Measurements from ENCODE around the gene ATXN7L1.

Gene ATXN7L1

DNA sequence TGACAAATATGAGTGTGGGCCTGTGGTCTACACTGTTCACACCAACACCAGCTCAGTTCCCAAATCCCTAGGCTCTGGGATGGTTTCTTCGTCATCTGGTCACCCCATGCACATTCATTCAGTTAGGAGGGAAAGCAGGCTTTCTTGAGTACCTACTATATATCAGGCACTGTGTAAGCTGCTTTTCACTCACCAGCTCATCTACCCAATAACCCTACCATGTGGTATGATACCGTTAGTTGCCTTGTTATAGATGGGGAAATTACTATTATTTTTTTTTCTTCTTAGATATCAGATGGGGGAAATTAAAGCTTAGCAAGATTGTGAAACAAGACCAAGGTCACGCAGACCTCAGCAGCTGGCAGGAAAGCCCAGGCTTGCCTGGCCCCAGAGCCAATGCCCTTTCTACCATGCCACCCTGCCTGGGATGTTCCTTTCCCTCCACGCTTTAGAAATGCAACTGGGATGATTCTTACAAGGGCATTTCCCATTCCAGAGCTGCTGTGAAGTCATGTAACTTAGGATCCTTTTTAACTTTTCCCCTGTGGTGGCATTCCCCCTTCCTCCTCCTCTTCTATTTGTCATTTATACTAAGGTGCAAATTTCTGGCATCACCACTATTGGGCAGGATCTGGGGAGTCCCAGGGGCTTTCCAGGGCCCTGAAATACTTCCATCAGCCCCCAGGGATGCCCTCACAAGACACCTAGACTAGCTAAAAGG is 202.0 kb downstream of the ATXN7L1 start:
- in situ Hi-C loops (cut with MboI; ENCODE audit: low pct_unique_long_range_greater_than_20kb, low sequenced_read_pairs), result loop anchor here (25.0 kb wide), 1 partner anchor 363 kb away; no protein-coding TSS in a partner anchor
- no peak for DNase-seq

DNA sequence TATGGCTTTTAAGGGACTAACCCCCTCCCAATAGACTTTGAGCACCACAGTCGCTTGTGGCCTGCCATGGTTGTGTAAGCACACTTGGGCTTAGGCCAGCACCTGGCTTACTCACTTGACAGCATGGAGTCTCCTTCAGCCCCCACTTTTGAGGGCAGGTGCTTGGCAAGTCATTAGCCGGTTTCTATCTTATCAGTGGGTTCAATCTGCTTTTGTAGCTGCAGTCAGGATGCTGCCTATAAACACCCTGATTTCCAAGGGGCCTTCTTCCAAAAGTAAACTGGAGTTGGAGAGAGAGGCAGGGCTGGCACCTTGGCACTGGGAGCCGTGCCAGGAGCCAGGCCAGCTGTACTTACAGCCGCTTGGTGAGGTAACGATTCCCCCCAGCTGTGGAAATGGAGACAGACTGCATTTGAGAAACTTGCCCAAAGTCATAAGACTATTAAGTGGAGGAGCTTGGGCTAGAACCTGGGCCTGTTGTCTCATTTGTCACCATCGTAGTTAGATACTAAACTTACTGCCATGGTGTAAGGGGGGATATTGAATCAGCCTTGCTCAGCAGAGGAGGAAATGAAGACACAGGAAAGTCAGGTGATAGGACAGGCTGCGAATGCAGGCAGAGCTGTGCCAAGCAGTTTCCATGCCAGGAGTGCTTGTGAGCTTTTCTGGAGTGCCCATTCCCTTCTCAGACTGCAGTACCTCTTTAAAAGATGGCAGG is 202.9 kb downstream of the ATXN7L1 start:
- in situ Hi-C loops (cut with MboI; ENCODE audit: low pct_unique_long_range_greater_than_20kb, low sequenced_read_pairs), result loop anchor here (25.0 kb wide), 1 partner anchor 364 kb away; no protein-coding TSS in a partner anchor
- no peak for DNase-seq

DNA sequence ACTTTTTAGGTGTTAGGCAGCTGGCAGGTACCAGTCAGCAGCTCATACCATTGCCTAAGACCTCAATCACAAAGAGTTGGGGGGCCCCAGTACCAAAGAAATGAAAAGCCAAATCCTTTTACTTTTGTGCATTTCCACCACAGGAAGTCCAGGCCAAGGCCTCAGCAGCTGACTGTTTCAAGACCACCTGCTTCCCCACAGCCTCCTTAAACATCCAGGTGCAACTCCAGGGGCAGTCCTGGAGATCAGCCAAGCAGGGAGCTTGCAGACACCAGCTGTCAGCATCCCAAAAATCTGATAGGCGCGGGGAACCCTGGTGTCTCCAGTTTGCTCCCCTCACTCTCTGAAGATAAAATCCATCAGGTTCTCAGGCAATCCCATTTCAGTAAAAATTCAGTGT is 203.6 kb downstream of the ATXN7L1 start:
- in situ Hi-C loops (cut with MboI; ENCODE audit: low pct_unique_long_range_greater_than_20kb, low sequenced_read_pairs), result loop anchor here (25.0 kb wide), 1 partner anchor 364 kb away; no protein-coding TSS in a partner anchor
- DNase-seq, result no peak

DNA sequence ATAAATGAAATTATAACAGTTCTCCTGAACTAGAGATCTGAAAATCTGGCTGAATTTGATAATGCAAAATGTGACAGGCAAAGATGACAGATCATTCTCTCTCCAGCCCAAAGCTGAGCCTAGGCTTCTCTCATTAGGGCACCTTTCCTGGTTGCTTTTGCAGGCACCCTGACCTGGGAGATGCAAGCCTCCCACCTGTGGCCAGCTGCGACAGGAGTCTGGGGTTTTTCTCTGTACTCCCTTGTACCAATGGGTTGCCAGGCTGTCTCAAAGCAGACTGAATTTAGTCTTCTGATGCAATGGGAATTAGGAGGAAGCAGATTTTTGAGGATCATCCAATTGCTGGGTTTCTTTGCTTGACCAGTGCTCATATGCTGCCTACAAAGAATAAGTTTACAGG is 210.1 kb downstream of the ATXN7L1 start:
- in situ Hi-C loops (cut with MboI; ENCODE audit: low pct_unique_long_range_greater_than_20kb, low sequenced_read_pairs), result loop anchor here (25.0 kb wide), 1 partner anchor 371 kb away; no protein-coding TSS in a partner anchor
- no peak for DNase-seq

DNA sequence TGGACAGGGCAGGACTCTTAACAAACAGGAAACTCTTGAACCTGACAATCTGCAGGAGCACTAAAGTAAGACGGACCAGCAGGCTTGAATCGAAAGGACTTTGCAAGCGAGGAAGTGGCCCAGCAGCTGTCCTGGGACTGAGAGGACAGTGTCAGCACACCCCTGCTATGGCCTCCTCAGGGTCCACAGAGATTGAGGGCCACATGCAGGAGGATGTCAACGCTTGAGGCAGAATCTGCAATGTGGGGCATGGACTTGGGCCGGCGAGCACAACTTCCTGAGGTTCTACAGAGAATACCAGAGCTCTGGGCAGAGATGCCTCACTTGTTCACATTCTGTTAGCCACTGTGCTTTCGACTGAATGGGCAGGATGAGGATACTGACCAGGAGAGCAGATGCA is 210.7 kb downstream of the ATXN7L1 start:
- in situ Hi-C loops (cut with MboI; ENCODE audit: low pct_unique_long_range_greater_than_20kb, low sequenced_read_pairs), result loop anchor here (25.0 kb wide), 1 partner anchor 372 kb away; no protein-coding TSS in a partner anchor
- DNase-seq, result no peak

DNA sequence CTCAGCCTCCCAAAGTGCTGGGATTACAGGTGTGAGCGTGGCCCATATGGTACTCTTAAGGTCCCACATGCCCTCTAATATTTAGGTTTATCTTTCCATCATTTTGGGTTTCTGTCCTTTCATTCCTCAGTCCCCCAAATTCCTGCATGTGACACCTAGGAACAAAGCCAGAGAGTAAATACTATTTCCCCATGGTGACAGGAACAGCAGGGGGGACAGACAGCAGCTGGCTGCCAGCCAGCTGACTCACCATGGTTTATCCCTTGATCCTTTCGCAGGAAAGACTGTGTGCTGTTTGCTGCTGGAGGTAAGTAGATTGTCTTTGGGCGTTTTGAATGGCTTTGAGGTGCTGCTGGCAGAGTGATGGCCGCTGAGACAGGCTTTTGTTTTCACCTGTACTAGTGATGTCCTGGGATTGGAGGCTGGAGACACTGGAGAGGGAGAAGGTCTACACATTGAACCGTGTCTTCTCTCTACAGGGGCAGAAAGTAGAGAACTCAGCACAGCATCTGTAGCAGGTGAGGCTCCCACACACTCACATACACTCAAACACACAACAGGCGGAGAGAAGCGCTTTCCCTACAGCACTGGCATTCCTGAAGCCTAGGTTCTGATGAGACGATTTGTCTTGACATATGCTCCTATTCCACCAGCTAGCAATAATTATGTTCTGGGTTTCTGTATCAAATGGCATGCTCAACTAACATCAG is 211.4 kb downstream of the ATXN7L1 start:
- in situ Hi-C loops (cut with MboI; ENCODE audit: low pct_unique_long_range_greater_than_20kb, low sequenced_read_pairs), result loop anchor here (25.0 kb wide), 1 partner anchor 372 kb away; no protein-coding TSS in a partner anchor
- peak; percentile 68 for DNase-seq

DNA sequence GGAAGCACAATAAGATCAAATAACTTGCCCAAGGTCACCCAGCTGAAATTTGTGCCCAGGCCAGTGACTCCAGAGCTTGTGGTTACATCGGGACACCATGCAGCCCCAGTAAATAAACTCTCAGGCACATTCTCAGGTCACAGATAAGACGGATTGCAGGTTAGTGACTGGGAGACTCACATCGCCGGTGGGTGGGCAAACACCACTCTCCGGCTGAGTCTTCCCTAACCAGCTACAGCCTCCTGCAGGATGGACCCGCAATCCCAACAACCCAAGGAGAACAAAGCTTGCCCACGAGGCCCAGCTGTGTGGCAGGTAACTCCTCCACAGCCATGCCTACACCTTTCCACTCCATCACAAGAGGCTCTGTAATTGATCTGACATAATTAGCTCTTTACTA is 213.4 kb downstream of the ATXN7L1 start:
- no peak for DNase-seq
- in situ Hi-C loops (cut with MboI; ENCODE audit: low pct_unique_long_range_greater_than_20kb, low sequenced_read_pairs), result loop anchor here (25.0 kb wide), 1 partner anchor 374 kb away; no protein-coding TSS in a partner anchor

DNA sequence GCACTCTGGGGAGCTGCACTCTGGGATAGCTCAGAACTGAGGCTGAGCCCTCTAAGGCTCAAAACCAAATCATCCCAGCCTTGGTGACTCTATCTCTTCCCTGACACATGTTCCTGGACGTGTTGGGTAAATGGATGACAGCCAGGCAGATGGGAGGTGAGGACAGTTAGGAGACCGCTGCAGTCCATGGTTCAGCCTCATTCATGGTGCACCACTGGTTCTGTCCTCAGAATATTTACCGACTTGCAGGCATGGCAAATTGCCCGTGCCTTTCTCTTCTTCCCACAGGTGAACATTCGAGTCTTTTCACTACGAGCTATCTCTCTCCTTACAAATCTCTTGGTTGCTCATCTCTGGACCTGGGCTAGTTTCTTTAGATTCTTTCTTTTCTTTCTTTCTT is 214.8 kb downstream of the ATXN7L1 start:
- DNase-seq, result no peak
- in situ Hi-C loops (cut with MboI; ENCODE audit: low pct_unique_long_range_greater_than_20kb, low sequenced_read_pairs), result loop anchor here (25.0 kb wide), 1 partner anchor 376 kb away; no protein-coding TSS in a partner anchor

DNA sequence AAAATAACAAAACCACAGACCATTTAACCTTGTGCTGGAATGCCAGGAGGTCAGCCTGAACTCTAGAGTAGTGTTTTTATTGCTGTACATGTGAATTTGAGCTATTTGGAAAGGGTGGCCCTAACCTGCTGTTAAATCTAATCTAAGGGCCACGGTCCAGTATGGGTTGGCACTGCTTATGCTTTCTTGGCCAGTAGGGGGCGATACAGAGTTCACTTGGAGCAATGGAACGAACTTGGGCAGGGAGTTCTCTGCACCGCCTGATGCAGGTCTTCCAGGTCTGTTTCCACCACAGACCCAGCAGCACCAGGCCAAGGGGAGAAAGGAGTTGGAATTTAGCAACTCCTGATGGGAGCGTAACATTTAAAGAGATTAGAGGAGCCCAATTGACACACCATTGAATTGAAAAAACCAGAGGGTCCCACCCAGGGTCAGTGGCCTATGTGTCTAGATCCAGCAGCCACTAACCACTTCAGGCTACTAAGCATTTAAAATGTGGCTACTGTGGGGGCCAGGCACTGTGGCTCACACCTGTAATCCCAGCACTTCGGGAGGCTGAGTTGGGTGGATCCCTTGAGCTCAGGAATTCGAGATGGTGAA is 219.4 kb downstream of the ATXN7L1 start:
- in situ Hi-C loops (cut with MboI; ENCODE audit: low pct_unique_long_range_greater_than_20kb, low sequenced_read_pairs), result loop anchor here (25.0 kb wide), 1 partner anchor 380 kb away; no protein-coding TSS in a partner anchor
- DNase-seq, result peak; percentile 58

DNA sequence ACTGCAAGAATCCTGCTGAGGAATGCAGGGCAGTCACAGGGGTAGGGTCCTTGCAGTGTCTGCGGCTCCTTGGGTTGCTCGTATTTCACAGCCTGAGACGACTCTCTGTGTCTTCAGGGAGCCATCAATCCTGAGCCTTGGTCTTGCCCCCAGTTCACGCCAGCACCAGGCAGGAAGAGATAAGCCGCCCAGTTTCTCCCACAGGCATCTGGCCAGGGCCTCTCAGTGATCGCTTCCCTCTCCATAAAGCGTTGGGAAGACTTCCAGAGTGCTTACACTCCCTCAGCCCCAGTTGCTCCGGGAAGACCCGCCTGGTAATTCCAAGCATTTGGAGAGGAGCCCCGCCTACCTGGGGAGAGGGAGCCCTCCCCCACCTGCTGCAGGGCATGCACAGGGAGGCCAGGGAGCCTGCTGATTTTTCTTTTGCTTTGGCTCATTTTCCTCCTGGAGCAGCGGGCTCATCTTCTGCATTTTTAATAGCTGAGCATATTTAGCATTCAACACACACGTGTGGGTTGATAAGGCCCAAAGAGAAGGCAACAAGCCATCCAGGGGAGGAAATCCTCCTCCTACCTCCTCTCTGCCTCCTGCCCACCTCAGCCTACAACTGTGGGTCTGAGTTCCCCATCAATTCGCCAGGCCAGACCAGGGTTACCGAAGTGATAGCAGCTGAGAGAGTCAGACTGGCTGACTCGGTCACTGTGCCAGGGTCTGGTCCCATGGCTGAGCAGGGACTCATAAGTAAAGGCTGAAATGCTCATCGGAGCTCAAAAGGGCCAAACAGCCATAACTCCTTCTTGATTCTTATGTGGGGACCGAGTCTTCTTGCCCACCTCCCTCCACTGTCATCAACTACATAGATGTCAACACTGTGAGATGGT is 220.7 kb downstream of the ATXN7L1 start:
- in situ Hi-C loops (cut with MboI; ENCODE audit: low pct_unique_long_range_greater_than_20kb, low sequenced_read_pairs), result loop anchor here (25.0 kb wide), 1 partner anchor 382 kb away; no protein-coding TSS in a partner anchor
- no peak for DNase-seq

DNA sequence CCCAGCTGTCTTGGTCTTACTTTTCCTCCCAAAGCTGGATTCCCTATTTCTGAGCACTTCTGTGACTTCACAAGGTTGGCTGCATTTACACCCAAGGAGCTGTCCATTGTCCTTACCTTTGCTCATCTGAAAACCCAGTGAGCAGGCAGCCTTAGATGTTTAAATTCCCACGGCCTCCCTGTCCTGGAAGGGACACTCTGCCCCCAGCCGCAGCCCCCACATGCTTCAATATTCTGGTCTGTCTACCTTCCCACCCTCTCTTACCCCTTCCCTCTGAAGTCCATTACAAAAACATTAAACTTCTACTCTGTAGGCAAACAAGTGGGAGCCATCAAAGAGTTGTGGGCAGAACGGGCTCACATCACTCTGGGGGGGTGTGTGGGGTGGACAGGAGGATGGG is 221.3 kb downstream of the ATXN7L1 start:
- in situ Hi-C loops (cut with MboI; ENCODE audit: low pct_unique_long_range_greater_than_20kb, low sequenced_read_pairs), result loop anchor here (25.0 kb wide), 1 partner anchor 382 kb away; no protein-coding TSS in a partner anchor
- no peak for DNase-seq

DNA sequence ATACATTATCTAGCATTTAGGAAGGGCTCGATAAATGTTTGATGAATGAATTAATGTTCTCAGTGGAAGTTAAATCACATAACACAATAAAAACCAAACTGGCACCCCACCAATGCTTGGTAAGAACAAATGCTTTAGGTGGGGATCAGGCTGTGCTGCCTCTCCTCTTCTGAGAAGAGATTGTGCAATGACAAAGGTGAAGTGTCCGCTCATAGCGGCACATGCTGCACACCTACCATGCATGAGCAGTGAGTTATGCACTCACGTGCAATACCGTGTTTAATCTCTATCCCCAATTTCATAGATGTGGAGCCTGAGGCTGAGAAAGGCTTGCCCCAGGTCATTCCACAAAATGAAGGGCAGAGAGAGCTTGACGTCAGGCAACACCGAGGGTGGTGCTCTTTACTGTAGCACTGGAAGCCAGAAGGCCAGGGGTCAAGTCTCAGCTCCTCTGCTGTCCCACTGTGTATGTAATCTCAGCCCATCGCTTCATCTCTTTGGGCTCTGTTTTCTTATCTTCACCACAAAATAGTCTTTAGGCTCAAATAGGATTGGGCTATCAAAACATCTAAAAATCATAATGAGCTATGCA is 222.2 kb downstream of the ATXN7L1 start:
- in situ Hi-C loops (cut with MboI; ENCODE audit: low pct_unique_long_range_greater_than_20kb, low sequenced_read_pairs), result loop anchor here (25.0 kb wide), 1 partner anchor 383 kb away; no protein-coding TSS in a partner anchor

DNA sequence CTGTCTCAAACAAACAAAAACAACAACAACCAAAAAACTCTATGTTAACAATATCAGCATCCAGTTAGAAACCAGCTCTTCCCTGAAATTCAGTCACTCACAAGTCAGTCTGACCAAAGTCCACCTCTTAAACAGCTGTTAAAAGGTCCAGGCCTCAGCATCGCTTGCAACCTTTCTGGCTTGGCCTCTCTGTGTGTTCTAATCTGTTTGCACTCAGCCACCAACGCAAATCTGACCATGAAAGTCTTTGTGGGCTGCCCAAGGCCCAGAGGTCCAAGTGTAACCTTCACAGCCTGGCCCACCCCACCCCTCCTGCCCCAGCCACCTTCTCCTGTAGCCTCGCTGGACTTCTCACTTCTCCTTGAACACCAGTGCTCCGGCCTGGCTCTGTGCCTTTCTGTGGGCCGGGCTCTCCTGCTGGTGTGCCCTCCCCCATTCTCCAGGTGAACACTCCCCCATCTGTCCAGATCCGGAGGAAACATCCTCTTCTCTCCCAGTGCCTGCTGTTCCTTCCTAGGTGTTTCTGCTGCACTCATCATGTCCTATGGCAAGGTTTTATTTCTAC is 222.9 kb downstream of the ATXN7L1 start:
- no peak for DNase-seq
- in situ Hi-C loops (cut with MboI; ENCODE audit: low pct_unique_long_range_greater_than_20kb, low sequenced_read_pairs), result loop anchor here (25.0 kb wide), 1 partner anchor 384 kb away; no protein-coding TSS in a partner anchor

More for the DNA sequence above, 222.2 kb downstream of the ATXN7L1 start:
- DNase-seq, result no peak

DNA sequence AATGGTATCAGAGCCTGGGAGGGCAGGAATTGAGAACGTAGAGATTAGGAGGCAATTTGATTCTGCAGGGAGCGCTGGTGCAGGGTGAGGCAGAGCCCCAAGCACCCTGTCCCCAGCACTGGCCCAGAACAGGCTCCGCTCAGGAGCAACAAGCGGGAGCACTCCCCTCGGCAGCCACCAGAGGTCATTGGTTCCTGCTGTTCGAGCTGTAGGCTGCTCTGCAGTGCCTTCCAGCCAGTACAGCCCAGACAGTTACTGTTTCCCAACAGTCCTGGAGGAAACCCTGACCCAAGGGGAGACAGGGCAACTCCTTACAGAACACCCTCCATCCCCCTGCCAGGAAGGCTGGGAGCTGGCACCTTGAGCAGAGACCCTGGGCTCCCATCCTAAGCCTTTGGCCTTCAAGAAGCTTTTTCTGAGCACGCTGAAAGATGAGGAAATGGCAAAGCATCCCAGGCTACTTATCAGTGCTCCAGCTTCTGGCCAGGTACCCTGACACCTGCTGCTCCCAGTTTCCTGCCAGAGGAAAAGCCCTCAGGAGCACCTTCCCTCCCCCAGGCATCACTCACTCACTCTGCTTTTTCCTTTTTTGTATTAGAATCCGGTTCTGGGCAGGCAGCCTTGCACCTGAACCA is 223.9 kb downstream of the ATXN7L1 start:
- in situ Hi-C loops (cut with MboI; ENCODE audit: low pct_unique_long_range_greater_than_20kb, low sequenced_read_pairs), result loop anchor here (25.0 kb wide), 1 partner anchor 385 kb away; no protein-coding TSS in a partner anchor
- DNase-seq, result peak; percentile 57

DNA sequence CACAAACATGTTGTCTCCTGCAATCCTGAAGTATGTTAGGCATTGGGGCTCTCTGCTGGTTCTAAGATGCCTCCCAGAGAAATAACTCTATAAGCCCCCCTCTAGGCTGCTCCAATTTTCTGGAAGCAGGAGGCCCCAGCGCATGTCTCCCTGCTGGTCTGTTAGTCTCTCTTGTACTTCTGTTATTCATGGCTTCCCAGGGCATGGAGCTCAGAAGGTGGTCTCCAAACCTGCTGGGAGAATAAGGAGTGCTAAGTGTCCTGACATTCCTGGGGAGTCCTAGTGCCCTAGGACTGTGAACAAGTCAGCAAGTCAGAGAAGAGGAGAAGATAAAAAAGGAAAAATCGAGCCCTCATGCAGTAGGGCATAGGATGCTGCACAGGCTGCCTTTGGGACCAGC is 224.6 kb downstream of the ATXN7L1 start:
- no peak for DNase-seq
- in situ Hi-C loops (cut with MboI; ENCODE audit: low pct_unique_long_range_greater_than_20kb, low sequenced_read_pairs), result loop anchor here (25.0 kb wide), 1 partner anchor 386 kb away; no protein-coding TSS in a partner anchor

DNA sequence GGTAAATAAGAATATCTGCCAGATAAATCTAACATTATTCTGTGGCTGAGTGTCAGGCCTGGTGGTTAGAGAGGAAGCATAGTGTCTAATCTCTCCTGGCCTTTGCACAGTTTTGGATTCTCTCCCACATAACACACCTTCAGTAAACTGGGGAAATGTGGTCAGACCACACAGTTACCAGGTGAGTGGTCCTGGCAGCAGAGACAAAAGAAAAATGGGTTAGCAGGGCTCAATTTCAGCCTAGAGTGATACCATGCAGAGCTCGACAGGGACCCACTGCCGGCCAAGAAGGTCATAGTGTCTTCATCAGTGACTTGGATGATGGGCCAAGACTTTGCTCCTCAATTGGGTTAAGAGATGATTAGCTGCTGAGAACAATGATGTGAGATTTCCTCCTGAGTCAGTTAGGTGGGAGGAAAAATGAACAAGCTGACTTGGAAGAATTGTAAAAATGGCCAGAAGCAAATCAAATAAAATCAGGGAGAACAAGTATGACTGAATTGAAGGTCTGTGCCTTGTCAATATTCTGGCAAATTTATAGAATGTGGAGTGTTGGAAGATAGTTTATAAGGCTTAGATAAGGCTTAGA is 225.9 kb downstream of the ATXN7L1 start:
- in situ Hi-C loops (cut with MboI; ENCODE audit: low pct_unique_long_range_greater_than_20kb, low sequenced_read_pairs), result loop anchor here (25.0 kb wide), 1 partner anchor 387 kb away; no protein-coding TSS in a partner anchor
- DNase-seq, result no peak
